GM18909 (cell line): ENCODE measurements around the gene MGMT.

Source experiments
- ATAC-seq: cut with Tn5 transposase; IDR thresholded peaks from one replicate; pipeline ENCODE4 v1.9.1; 2021; ENCODE audit warnings: mild to moderate bottlenecking; ENCODE audit not compliant: unreplicated experiment, poor library complexity

MGMT gene

GRCh38 chr10:129743738-129744133, 276.7 kb downstream of the MGMT start:
- ATAC-seq: no peak

DNA sequence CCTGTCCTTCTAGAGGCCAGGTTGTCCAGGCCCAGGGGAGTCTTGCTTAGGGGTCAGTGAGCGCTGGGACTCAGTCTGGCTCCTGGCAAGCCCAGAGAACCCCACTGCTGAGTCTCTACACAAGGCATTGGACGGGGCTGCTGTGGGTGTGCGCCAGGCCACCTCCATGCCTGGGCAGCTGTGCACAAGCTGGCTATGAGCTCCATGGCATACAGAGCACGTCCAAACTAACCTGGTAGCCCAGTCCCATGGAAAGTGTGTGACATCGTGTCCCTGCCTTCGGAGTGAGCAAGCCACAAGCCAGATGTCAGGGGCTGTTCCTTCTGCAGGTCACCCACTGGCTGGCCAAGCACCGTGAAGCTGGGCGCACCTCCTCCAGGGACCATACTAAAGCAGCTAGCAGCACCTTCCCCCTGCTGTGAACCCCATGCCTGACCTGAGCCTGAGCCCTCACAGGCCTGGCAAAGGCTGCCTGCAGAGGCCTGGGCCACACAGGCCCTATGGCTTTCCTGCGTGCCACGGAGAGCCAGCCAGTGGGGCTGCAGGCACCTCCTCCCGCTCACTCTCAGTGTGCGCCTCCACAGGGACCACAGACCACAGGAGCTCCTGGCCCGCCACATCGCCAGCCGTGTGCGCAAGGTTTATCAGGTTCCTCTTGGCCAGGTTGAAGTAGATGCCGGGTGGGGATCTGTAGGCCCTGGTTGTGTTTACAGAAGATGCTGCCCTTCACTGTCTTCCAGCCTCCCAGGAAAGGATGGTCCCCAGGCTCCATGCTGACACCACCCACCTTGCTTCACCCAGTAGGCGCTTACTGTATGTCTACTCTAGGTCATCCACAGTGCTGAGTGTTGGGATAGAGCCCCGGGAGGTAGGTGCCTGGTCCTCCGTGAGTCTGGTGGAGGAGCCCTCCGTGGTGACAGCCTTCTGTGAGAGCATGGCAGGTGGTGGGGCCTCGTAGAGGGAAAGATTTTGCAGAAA, 277.4 kb downstream of the MGMT start:
- ATAC-seq: no peak

GRCh38 chr10:129745186-129745750, 278.2 kb downstream of the MGMT start:
- no peak for ATAC-seq

DNA sequence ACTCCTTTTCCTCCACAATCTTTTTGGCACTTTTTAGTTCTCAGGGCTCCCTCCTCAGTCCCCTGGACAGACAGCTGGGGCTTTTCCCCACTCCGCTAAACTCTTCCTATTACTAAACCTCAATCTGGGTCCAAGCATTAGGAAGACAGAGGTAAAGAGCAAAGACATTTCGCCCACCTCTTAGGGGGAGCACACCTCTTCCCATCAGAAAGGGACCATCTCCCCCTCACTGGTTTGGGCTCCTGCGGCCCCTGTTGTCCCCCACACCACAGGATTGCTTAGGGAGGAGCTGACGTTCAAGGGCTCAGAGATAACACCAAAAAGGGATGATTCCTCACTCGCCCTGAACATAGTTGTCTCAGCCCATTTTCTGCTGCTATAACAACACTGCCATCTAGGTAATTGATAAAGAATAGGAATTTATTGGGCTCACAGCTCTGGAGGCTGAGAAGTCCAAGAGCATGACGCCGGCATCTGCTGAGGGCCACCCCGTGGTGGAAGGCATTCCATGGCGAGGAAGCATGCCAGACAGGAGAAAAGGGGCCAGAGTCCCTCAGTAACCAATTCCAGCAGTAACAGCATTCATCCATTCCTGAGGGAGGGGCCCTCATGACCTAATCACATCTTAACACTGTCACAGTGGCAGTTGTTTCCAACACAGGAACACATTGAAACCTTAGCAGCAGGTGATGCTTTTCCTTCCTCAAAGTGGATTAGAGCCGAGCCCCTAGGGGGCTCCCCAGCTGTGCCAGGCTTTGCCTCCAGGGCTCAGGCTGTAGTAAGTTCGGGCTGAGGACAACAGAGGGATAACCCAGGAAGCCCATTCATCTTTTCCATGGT, 287.4 kb downstream of the MGMT start:
- ATAC-seq: no peak

DNA sequence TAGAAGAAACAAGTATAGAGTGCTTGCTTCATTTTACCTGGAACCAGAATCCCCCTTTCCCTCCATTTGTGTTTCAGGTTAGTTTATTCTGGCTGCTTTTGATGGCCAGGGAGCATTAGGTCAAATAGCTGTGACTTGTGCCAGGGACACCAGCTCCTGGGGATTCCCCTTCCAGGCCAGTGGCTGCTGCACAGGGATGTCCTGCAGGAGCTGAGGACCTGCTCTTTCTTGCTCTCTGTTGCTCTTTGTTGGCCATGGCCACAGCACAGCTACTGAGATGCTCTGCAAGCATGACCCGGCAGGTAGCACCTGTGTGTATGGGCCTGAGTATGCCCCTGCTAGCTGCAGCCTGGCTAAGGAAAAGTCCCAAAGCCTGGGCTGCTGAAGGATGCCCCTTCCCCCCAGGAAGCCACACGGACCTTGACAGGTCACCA, 288.1 kb downstream of the MGMT start:
- no peak for ATAC-seq

- ATAC-seq: no peak
Observed at GRCh38 chr10:129755621-129756020, 288.6 kb downstream of the MGMT start.

DNA sequence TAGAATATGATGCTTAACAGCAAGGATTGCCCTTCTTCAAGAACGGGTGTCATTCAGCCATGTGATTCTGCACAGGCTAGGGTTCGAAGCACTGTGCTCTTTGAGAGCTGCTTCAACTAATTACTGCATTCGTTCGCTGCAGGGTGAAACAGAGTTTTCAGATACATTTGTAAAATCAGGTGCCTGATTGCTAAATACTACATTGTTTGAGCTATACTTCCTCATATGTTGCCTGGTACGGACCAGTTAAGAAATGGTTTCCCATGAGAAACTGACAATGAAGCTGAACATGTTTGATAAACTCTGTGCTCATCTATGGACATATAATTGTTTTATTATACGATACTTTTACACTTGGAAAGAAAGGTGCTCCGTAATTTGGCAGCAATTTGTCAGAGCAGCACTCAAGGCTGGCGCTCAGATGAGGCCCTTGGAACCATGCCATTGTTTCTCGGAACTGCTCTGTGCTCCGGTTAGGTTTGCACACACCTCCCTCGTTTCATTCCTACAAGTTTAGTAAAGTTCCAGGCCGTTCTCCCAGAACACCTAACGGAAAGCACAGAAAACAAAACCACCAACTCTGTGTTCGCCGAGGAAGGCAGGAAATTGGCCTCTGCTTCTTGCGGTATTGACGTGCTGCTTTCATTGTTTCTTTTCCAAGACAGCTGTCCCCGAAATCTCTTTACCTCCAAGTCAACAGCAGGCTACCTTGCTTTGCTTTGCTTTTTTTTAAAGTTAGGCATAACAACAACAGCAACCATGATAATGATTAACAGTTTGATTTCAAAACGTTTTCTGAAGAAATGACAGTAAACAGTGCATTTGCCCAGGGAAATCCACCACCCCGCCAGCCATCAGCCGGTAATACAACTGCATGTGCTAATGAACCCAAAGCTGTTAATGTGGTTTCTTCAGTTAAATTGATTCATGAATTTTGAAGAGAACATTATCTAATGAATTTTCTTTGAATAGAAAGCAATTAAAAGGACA, 290.2 kb downstream of the MGMT start:
- no peak for ATAC-seq

DNA sequence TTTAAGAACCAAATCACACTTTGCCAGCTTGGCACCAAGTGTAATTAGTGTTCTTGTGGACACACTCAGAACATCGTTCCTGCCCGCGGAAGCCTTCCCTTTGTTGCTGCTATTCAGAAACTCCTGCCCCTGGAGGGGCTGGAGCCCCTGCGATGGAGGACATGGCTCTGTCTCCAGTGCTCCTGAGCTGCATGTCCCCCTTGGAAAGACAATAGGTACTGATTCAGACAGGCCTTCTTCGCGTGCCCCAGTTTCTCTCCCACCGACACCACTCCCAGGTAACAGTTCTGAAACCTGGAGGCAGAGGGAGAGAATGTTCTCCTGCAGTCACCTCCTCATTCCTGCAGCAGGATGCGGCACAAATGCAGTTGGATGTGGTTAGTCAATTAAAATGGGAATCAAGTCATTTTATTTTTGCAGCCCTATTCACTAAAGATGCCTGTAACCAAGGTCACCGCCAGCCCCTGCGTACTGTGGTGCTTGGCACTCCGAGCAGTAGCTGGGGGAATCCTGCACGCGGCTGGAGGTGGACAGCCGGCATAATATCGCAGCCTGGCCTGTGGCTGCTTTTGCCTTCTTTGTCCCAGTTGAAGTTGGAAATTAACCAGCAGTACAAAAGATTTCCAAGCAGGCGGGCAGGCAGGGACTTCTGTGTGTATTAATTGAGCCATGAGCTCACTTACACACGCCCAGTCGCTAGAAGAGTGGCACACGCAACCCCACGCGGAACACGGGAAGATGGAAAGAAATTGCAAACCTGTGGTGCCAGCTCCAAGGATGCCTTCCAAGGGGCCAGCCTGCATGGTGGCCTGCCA, 291.4 kb downstream of the MGMT start:
- ATAC-seq: no peak

DNA sequence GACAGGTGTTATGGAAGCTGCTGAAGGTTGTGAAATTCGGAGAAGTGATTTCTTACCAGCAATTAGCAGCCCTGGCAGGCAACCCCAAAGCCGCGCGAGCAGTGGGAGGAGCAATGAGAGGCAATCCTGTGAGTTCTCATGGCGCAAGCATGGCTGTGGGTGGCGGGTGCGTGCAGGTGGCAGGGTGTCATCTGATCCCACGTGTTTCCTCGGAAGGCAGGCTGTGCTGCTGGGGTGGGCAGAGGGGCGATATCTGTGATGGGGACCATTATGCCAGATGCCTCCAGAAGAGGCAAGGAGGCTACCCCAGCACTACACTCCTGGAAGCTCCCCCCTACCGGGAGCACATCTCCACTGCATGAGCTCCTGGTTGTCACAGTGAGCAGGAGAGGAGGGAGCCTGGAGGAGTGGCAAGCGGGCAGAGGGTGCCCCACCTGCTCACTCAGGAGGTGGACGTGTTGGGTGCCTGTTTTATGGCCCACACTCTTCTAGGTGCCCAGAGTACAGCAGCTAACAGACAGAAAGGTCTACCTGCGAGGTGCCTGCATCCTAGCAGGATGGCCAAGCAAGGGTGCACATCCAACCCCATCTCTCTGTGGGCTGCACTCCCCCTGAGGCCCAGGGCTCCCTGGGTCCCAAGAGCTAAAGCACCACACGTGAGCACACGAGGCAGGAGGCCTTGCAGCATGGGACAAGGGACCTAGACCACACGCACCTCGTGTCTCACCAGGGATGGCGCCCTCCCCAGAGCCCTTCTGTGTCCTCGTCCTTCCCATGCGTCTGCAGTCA, 292.4 kb downstream of the MGMT start:
- ATAC-seq: no peak

GRCh38 chr10:129760003-129760315, 292.9 kb downstream of the MGMT start:
- ATAC-seq: no peak

GRCh38 chr10:129760416-129760815, 293.4 kb downstream of the MGMT start:
- no peak for ATAC-seq

DNA sequence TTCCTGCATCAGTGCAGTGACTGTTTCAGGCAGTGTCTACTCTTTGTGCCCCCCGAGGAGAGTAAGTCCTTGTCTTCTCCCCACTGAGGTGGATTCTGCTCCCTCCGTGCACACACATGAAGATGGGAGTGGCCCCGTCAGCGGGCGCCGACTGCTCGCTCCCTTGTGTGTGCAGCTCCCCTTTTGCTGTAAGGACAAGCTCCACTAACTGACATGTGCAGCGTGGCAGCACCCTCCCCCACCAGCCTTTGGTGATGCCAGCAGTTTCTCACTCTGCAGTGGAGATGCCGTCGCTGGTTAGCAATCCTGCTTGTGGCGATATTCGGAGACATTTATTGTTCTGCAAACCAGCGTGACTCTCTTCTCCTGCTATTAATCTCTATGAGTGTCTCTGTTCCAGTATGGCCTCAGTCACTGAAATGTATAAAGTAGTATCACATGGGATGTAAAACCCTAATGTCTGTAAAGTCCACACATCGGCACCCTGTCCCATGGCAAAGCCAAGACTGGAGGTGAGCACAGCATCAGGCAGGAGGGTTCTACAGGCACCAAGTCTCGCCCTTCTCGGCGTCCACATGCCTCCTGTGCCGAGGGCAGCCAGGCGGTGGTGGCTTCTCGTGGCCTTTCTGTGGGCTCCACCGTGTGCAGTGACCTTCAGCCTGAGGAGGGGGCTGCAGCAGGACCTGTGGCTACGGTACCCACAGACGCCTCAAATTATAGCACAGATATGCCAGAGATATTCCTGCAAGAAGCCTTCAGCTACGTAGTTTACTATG, 294.3 kb downstream of the MGMT start:
- no peak for ATAC-seq

DNA sequence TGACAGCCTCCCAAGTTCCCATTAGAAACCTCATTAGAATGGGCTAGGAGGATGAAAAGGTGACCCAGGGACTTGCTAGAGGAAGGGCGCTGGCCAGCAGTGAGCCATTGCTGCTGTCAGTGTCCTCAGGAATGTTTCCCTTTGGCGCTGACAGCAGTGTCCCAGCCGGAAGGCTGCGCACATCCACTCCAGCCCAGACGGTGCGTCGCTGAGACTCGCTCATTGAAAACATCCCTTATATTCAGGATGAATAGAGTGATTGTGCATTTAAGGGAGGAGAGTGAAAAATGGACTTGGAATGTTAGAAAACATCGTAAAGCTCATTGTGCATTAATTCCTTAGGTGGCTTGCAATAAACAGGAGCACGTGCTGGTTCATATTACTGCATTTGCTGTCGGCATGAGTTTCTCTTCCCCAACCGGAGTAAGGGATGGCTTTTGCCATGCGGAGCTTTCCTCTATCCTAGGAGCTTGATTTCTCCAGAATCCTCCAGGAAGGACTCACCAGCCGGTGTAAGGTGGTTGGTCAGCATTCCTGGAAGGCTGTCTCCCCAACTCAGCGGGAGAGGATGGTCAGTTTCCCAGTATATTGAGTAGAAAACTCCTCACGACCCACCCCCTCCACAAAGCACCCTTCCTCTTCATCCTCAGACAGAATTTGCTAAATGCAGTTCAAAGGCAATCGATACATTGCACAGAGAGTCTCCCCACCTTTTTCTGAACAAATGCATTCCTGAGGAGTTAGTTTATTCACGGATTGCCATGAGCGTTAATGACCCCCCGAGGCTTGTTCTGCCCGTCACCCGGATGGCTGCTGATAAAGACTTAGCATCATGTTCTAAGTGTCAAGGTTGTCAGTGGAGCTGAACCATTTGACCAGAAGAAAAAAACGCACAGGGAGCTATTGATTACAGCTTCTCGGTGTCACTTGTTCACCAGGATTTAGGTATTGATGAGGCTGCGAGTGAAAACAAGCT, 295.2 kb downstream of the MGMT start:
- ATAC-seq: no peak

DNA sequence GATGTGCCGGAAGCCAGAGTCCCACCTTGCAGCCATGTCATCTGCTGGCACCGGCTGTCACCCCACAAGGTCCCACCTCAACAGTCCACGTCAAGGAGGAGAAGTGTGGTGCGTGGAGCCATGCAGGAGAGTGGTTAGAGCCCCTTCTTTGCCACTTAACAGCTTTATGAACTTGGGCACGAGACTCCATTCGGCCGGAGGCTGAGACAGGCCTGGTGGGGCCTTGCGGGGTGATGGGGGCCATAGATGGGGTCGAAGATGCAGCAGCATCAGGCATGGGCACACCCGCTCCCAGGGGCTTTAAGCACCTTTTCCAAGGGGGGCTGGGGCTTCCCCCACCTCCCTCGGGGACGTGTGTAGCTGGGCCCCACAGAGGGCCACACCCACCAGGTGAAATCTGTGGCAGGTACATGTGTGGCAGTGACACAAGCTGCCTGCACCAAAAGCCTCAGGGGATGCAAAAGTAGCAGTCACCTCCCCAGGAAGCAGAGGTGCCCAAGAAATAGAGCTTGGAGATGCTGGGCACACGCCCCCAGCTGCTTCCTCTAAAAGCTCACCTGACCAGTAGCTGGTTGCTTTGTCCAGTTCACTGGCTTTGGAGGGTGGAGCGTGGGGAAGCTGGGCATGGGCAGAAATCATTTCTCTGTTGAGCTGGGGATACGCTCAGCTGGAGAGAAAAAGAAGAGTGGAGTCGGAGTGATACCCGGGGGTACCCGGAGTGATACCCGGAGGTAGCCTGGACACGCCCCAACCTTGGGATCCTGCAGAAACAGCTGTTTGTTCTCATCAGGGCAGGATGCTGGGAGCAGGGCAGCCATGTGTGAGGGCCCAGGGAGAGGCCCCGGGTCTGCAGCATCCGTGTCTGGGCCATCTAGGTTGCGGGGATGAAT, 297.2 kb downstream of the MGMT start:
- no peak for ATAC-seq

DNA sequence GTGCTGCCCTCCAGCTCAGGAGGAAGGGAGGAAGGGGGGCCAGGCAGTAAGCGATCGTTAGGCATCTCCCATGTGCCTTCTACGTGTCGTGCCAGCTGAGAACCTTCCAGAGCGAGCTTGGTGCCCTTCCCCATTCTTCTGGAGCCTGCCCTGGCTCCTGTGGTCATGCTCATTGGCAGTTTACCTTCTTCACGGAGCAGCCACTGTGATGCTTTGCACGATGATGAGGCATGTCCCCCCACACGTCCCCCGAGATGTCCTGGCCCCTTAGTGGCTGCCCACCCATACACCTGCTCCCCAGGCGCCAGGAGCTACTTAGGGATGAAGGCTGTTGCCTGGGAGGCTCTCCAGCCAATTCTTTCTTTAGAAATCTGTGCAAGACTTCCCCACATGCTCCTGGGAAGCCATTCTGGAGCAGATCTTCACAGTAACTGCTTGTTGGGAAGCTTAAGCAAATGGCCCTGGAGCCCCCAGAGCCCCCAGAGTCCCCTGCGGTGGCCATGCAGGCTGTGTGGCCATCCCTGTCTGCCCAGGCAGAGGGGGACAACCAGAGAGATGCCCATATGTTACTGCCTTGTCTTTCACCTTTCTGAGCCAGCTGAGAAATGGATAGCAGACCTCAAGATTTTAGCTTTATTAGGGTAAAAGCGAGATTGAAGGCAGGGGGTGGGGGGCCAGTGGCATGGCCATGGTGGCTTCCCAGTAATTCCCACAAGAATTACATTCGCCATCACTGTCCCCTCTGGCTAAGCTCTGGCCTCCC, 298.0 kb downstream of the MGMT start:
- no peak for ATAC-seq
